NCI-H2196 (cell line): ENCODE data around the gene CNFN.

Experiments
- DNase-seq: peaks from one replicate; lab custom pipeline; 2025; ENCODE audit not compliant: unreplicated experiment; lab: John Stamatoyannopoulos, UW

Gene CNFN

GRCh38 chr19:42376177-42376555, 13.9 kb downstream of the CNFN start:
- DNase-seq, result no peak

- no peak for DNase-seq
Measured at GRCh38 chr19:42375415-42376176, 14.5 kb downstream of the CNFN start.

GRCh38 chr19:42374826-42375376, 15.2 kb downstream of the CNFN start:
- no peak for DNase-seq

GRCh38 chr19:42370626-42371175, 19.4 kb downstream of the CNFN start:
- no peak for DNase-seq

GRCh38 chr19:42370068-42370520, 20.0 kb downstream of the CNFN start:
- no peak for DNase-seq

GRCh38 chr19:42369433-42370067, 20.5 kb downstream of the CNFN start:
- no peak for DNase-seq

- no peak for DNase-seq
Measured at GRCh38 chr19:42368765-42369164, 21.3 kb downstream of the CNFN start.

GRCh38 chr19:42368360-42368759, 21.7 kb downstream of the CNFN start:
- DNase-seq, result no peak

GRCh38 chr19:42367929-42368328, 22.2 kb downstream of the CNFN start:
- no peak for DNase-seq

- no peak for DNase-seq
Measured at GRCh38 chr19:42366673-42367072, 23.4 kb downstream of the CNFN start.

GRCh38 chr19:42363614-42364346, 26.3 kb downstream of the CNFN start:
- DNase-seq, result no peak

GRCh38 chr19:42362891-42363440, 27.1 kb downstream of the CNFN start:
- no peak for DNase-seq

GRCh38 chr19:42362342-42362741, 27.8 kb downstream of the CNFN start:
- no peak for DNase-seq

- DNase-seq, result no peak
Measured at GRCh38 chr19:42361545-42361910, 28.6 kb downstream of the CNFN start.

- no peak for DNase-seq
Measured at GRCh38 chr19:42360787-42361544, 29.1 kb downstream of the CNFN start.

GRCh38 chr19:42357290-42357689, 32.8 kb downstream of the CNFN start:
- no peak for DNase-seq

- no peak for DNase-seq
Measured at GRCh38 chr19:42356686-42357085, 33.4 kb downstream of the CNFN start.

- DNase-seq, result no peak
Measured at GRCh38 chr19:42355896-42356295, 34.2 kb downstream of the CNFN start.

GRCh38 chr19:42353341-42354015, 36.6 kb downstream of the CNFN start:
- DNase-seq, result no peak
